ENCODE data around the gene RP9.

RP9 gene

DNA sequence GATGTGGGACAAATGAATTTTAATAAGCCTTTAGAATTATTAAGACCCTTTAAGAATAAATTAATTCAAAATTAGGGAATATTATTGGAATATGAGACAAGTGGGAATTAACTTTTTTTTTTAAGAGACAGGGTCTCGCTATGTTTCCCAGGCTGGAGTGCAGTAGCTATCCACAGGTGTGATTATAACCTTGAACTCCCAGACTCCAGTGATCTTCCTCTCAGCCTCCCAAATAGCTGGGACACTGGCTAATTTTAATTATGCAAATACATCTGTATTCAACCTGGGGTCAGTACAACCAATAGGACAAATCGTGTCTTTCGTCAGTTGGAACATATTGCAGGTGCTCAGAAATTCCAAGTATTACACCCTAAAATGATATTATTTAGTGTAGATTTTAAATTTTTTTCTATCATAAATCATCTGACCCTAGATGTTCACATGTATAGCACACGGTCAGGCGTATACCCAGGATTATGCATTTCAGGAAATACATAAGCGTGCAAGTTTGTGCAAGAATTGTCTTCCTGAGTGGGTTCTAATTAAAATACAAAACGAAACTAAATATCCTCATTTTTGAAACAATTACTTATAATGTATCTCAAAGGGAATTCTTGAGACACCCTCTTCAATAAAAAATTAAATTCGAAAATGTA, 47.8 kb downstream of the RP9 start:
- DNase-seq: no peak

DNA sequence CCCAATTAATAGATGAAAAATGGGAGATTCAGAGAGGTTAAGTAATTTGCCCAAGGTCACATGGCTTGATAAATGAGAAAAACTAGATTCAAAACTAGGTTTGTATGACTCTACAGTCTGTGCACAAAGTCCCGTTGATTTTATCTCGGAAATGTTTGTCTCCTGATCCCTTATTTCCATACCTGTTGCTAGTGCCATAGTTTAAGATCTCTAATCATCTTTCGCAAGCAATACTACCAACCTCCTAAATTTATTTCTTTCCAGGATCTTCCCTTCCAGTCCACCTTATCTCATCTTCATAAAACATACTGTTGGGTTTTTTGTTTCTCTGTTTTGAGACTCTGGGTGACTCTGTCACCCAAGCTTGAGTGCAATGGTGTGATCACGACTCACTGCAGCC, 49.6 kb downstream of the RP9 start:
- no peak for DNase-seq

DNA sequence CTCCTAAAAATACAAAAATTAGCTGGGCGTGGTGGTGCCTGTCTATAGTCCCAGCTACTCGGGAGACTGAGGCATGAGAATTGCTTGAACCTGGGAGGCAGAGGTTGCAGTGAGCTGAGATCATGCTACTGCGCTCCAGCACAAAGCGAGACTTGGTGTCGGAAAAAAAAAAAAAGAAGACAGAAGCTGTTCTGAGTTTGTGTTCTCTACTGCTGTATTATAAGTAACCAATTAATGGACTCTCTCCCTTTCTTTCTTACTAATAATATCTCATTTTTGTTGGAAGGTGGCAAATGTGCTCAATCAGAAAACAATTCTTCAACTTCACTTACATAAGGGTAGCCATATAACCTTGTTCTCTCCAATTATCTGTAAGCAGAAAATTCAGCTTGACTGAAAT, 54.0 kb downstream of the RP9 start:
- DNase-seq: no peak

DNA sequence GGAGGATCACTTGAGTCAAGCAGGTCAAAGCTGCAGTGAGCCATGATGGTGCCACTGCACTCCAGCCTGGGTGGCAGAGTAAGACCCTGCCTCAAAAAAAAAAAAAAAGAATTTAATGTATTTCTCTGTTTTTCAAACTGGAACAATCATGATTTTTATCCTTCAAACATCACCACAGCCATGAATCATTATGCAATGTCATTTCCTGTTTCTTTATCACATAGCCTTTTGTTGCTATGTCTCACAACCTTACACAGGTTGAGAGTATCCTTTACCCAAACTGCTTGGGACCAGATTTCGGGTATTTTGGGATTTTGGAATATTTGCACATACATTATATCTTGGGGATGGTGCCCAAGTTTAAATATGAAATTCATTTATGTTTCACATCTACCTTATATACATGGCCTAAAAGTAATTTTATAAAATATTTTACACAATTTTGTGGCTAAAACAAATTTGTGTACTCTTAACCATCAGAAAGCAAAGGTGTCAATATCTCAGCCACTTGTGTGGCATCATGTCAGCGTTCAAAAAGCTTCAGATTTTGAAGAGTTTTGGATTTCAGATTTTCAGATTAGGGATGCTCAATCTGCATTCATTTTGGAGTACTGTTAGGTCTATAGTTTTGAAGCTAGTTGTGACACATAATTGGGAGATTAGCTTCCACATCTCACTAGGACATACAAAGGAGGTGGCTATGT, 54.8 kb downstream of the RP9 start:
- no peak for DNase-seq

DNA sequence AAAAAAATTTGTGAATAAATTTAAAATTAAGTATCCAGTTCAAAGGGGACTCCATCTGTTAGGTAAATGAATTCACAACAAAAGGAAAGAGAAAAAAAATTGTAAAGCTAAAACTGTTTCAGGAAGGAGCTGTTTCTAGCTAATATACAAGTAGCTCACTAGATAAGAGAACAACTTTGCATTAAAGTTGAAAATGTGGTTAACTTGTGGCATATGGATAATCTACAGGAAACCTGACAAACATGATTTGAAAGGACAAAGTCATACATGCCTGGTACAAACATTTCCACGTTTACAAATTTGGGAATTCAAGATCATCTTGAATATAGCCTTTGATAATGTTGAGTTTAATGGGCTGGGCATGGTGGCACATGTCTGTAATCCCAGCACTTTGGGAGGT, 55.5 kb downstream of the RP9 start:
- no peak for DNase-seq

DNA sequence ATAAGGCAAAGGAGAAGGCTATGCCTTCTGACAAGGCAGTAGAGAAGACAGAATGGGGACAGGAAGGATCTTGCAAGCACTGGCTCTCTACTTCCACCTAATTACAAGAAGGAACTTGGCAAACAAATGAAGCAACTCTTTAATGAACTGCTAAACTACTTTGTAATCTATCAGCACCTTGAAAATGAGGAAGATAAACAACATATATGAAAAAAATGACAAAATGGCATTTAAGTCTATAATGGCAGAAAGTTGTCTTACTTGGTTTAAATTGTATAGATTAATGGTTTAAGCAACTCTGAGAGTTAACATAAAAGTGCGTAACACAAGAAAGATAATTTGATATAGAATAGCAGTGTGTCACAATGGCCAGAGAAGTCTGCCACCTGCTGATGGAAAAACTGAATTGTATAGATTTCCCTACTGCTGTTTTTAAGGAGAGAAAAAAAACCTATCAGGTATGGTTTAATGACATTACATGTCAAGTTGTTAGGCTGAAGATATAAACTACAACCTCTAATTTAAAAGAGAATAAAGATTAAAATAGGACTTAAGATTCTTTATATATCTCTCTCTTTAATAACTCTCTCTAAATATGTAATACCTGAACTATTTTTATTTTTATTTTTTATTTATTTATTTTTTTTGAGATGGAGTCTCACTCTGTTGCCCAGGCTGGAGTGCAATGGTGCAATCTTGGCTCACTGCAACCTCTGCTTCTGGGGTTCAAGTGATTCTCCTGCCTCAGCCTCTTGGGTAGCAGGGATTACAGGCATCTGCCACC, 58.5 kb downstream of the RP9 start:
- DNase-seq: peak; percentile 31

DNA sequence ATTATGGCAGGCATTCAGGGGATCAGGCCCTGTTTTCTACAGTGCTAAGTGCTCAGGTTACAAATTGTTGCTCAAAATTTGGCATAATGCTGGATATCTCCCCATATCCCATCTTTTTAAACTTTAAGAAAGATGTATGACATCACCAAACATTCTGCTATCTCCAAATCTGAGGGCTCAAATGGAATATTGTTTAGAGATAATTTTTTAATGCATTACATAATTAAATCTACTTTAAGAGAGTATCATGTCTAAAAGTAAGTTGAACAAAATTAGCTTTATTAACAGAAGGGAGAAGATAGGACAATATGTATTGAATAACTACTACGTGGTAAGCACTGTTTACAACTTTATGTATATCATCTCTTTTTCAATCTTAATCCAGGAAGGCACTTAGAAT, 60.5 kb downstream of the RP9 start:
- no peak for DNase-seq

DNA sequence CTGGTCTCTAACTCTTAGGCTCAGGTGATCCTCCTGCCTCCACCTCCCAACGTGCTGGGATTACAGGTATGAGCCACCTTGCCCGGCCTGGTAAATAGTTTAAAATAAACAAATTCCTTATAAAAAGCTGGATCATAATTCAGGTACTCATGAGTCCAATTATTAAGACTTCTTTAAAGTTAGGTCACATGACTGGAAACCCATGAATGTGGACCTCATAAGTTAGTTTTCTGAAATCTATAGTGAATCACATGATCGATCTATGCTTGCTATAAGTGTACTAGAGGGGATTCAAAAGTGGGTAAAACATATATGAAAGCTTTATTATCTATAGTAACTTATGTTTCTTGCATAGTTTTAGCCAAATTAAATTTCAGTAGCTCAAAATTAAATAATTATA, 60.9 kb downstream of the RP9 start:
- DNase-seq: no peak

DNA sequence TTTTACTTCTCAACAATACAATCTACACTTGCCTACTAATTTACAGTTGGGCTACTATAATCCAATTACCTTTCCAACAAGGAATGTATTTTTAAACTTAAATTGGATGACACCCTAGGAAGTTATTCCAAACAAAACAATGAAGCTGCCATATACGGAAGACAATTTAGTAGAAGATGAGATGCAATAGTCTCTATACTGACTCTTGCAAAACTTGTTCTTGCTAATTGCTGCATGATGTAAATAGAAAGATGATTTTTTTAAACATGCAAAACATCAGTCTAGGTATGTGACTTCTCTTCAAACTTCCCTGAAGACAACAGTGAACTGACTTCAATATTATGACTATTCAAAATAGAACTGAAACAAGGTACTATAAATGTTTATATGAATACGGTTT, 64.2 kb downstream of the RP9 start:
- DNase-seq: no peak
